A673 (cell line): ENCODE data around the gene ST6GALNAC6.
"Not testable (repeated sequence)": the region's sequence is repeated elsewhere in the genome, so short reads cannot be mapped to it uniquely, and the experiment has no call there.

Source experiments
- EZH2 ChIP-seq: fragments of 200-600 bp; sonication (generic); IDR thresholded peaks from 2 replicates; pipeline ENCODE4 v1.6.1; 2017; ENCODE audit warnings: borderline replicate concordance, low read depth, mild to moderate bottlenecking, mixed read lengths, antibody characterized with exemption, low read length; ENCODE audit not compliant: poor library complexity, severe bottlenecking
- TF ChIP-seq, protein P1 (sequence below): fragments of 300-800, 200-600 bp; sonication (generic); conservative IDR thresholded peaks from 2 replicates; pipeline ENCODE4 v1.5.1; 2017; ENCODE audit warnings: low read depth, mild to moderate bottlenecking, antibody characterized with exemption, low read length, moderate library complexity, mixed read lengths

DNA sequence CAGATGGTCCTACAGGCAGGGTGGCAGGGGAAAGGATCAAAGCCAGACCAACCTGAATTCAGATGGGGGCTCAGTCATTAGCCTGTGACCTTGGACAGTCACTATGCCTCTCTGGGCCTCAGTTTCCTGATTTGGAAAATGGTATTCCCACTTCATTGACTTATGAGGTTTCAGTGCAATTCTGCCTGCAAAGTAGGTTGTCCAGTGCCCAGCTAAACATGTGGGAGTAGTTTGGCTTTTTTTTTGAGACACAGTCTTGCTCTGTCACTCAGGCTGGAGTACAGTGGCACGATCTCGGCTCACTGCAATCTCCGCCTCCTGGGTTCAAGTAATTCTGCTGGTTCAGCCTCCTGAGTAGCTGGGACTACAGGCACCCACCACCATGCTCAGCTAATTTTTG lies 62.8 kb downstream of the ST6GALNAC6 start:
- TF ChIP-seq, protein P1, sequence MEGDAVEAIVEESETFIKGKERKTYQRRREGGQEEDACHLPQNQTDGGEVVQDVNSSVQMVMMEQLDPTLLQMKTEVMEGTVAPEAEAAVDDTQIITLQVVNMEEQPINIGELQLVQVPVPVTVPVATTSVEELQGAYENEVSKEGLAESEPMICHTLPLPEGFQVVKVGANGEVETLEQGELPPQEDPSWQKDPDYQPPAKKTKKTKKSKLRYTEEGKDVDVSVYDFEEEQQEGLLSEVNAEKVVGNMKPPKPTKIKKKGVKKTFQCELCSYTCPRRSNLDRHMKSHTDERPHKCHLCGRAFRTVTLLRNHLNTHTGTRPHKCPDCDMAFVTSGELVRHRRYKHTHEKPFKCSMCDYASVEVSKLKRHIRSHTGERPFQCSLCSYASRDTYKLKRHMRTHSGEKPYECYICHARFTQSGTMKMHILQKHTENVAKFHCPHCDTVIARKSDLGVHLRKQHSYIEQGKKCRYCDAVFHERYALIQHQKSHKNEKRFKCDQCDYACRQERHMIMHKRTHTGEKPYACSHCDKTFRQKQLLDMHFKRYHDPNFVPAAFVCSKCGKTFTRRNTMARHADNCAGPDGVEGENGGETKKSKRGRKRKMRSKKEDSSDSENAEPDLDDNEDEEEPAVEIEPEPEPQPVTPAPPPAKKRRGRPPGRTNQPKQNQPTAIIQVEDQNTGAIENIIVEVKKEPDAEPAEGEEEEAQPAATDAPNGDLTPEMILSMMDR, result not testable (repeated sequence)
- TF ChIP-seq EZH2, result not testable (repeated sequence)
